HepG2 (cell line): ENCODE results near the gene TEKT5. TPM values are rescaled to one million over a fixed set of nuclear protein-coding genes. Genes with fewer than 3 reads are reported as not detected.

Source experiments
- EZH2 ChIP-seq: conservative IDR thresholded peaks from 2 replicates; pipeline ENCODE4 v1.6.1; 2012; ENCODE audit warnings: mild to moderate bottlenecking, low read depth, low read length, moderate library complexity
- HDAC1 ChIP-seq: sonication (generic); formaldehyde crosslinking; IDR thresholded peaks from 2 replicates; pipeline ENCODE4 v1.5.1; 2020; ENCODE audit warnings: mild to moderate bottlenecking, missing genetic modification reagents
- MYC ChIP-seq: sonication (generic); formaldehyde crosslinking; IDR thresholded peaks from 2 replicates; pipeline ENCODE4 v1.9.0; 2021; ENCODE audit warnings: missing genetic modification reagents, borderline replicate concordance
- NCOA5 ChIP-seq: sonication (generic); formaldehyde crosslinking; IDR thresholded peaks from 2 replicates; pipeline ENCODE4 v1.4.0; 2020; ENCODE audit warnings: missing genetic modification reagents
- NFATC3 ChIP-seq: sonication (generic); formaldehyde crosslinking; IDR thresholded peaks from 2 replicates; pipeline ENCODE4 v1.5.1; 2020; ENCODE audit warnings: mild to moderate bottlenecking, missing genetic modification reagents
- SRF ChIP-seq: IDR thresholded peaks from 2 replicates; pipeline ENCODE4 v1.6.1; 2011; ENCODE audit warnings: mild to moderate bottlenecking, low read depth, low read length, moderate library complexity
- TOE1 ChIP-seq: sonication (generic); formaldehyde crosslinking; IDR thresholded peaks from 2 replicates; pipeline ENCODE4 v1.4.0; 2020; ENCODE audit warnings: mild to moderate bottlenecking, missing genetic modification reagents
- ZNF720 ChIP-seq: sonication (generic); formaldehyde crosslinking; IDR thresholded peaks from 2 replicates; pipeline ENCODE4 v1.4.0; 2020; ENCODE audit warnings: missing genetic modification reagents
- ZNF768 ChIP-seq: sonication (generic); formaldehyde crosslinking; IDR thresholded peaks from 2 replicates; pipeline ENCODE4 v1.4.0; 2020; ENCODE audit warnings: missing genetic modification reagents
- ZNF816 ChIP-seq: sonication (generic); formaldehyde crosslinking; IDR thresholded peaks from 2 replicates; pipeline ENCODE4 v1.8.0; 2022; ENCODE audit warnings: missing genetic modification reagents, mild to moderate bottlenecking, borderline replicate concordance
- ZNF850 ChIP-seq: sonication (generic); formaldehyde crosslinking; conservative IDR thresholded peaks from 2 replicates; pipeline ENCODE4 v1.9.0; 2021; ENCODE audit warnings: mild to moderate bottlenecking, missing genetic modification reagents
- polyA plus RNA-seq, 8 experiments: library from polyadenylated mRNA; depleted of rRNA in 3 of 8; stranded (reverse) in 7 of 8; unstranded in 1 of 8; fragments of >200 nt; fragmentation: Illumina TruSeq in 4 of 8; extraction: Trizol in 4 of 8; gene quantifications; 2 replicates each; pipeline versions ENCODE4 v1.2.1 to v1.2.3, GENCODE V29; 2011 to 2016; ENCODE audit warnings: low read depth in 4 of 8, missing spikeins in 1 of 8, mixed read lengths in 1 of 8; ENCODE audit not compliant: insufficient read depth in 1 of 8
- total RNA-seq, 5 experiments: library from RNA; depleted of rRNA; stranded (reverse); fragments of >200 nt; fragmentation: Illumina TruSeq; extraction: Trizol; gene quantifications; 2 replicates each; pipeline ENCODE4 v1.2.3, GENCODE V29; 2016; ENCODE audit warnings: low read depth in 1 of 5
- TF ChIP-seq, protein P1 (sequence below): sonication (generic); formaldehyde crosslinking; IDR thresholded peaks from 2 replicates; pipeline ENCODE4 v1.4.0; 2020; ENCODE audit warnings: missing genetic modification reagents
- TF ChIP-seq, protein P2 (sequence below): sonication (generic); formaldehyde crosslinking; IDR thresholded peaks from 2 replicates; pipeline ENCODE4 v1.8.1; 2023; ENCODE audit warnings: mild to moderate bottlenecking, missing genetic modification reagents
- TF ChIP-seq, protein P3 (sequence below): sonication (generic); formaldehyde crosslinking; IDR thresholded peaks from 2 replicates; pipeline ENCODE4 v1.5.0; 2020; ENCODE audit warnings: mild to moderate bottlenecking, missing genetic modification reagents, moderate library complexity
- TF ChIP-seq, protein P4 (sequence below): sonication (generic); formaldehyde crosslinking; conservative IDR thresholded peaks from 2 replicates; pipeline ENCODE4 v1.4.0; 2020; ENCODE audit warnings: missing genetic modification reagents

Gene TEKT5
- total and polyA plus RNA-seq, 2 of the 13 experiments (the other 11 are each of a cell fraction or from before 2014, with no cell fraction given): 0.16 TPM; not detected in 1

DNA sequence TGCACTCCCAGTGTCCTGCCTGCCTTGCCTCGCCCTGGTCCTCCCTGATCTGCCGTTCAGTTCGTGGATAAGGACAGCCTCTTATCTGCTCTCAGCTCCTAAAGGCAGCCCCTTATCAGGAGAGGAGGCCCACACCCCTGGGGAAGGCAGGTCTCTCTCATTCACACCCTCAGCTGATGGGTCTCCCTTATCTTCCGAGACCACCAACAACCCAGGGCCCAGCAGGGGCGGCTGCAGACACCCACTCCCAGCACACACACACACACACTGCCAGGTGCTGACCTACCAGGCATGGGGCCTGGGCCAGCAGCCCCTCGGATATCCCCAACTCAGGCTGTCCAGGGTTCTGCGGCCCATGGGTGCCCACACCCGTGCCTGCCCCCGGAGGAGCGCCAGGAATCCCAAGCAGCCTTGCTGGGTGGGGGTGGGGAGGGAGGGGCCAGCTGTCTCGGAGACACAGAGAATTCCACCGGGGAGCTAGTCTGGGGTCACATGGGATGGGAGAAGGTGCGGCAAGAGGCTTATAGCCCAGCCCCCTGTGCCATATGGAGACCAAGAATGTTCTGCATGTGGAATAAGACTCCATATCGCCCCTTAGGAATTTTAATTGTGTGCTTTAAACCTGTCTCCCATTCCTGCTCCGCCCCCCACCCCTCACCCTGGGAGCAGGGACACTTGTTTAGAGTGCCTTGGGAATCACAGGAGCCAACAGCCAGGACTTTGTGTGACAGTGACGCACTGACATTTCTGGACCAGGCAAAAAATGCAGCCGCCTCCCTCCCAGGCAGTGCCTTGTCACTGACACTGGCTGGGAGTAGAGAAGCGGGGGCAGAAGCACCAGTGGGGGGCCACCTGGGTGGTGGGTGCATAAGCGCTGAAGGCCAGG lies 72.5 kb downstream of the TEKT5 start (continued):
- TF ChIP-seq, protein P1, sequence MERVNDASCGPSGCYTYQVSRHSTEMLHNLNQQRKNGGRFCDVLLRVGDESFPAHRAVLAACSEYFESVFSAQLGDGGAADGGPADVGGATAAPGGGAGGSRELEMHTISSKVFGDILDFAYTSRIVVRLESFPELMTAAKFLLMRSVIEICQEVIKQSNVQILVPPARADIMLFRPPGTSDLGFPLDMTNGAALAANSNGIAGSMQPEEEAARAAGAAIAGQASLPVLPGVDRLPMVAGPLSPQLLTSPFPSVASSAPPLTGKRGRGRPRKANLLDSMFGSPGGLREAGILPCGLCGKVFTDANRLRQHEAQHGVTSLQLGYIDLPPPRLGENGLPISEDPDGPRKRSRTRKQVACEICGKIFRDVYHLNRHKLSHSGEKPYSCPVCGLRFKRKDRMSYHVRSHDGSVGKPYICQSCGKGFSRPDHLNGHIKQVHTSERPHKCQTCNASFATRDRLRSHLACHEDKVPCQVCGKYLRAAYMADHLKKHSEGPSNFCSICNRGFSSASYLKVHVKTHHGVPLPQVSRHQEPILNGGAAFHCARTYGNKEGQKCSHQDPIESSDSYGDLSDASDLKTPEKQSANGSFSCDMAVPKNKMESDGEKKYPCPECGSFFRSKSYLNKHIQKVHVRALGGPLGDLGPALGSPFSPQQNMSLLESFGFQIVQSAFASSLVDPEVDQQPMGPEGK: 0 out of 2 replicates have a peak, but pooled peaks have one; percentile 34
- TF ChIP-seq SRF: no peak
- no peak for TF ChIP-seq EZH2
- TF ChIP-seq NCOA5 (CRISPR knock-in tag): no peak
- TF ChIP-seq ZNF850 (CRISPR knock-in tag): no peak
- no peak for TF ChIP-seq NFATC3 (CRISPR knock-in tag)
- TF ChIP-seq, protein P2, sequence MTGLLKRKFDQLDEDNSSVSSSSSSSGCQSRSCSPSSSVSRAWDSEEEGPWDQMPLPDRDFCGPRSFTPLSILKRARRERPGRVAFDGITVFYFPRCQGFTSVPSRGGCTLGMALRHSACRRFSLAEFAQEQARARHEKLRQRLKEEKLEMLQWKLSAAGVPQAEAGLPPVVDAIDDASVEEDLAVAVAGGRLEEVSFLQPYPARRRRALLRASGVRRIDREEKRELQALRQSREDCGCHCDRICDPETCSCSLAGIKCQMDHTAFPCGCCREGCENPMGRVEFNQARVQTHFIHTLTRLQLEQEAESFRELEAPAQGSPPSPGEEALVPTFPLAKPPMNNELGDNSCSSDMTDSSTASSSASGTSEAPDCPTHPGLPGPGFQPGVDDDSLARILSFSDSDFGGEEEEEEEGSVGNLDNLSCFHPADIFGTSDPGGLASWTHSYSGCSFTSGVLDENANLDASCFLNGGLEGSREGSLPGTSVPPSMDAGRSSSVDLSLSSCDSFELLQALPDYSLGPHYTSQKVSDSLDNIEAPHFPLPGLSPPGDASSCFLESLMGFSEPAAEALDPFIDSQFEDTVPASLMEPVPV (CRISPR knock-in tag): no peak
- TF ChIP-seq TOE1 (CRISPR knock-in tag): no peak
- TF ChIP-seq, protein P3, sequence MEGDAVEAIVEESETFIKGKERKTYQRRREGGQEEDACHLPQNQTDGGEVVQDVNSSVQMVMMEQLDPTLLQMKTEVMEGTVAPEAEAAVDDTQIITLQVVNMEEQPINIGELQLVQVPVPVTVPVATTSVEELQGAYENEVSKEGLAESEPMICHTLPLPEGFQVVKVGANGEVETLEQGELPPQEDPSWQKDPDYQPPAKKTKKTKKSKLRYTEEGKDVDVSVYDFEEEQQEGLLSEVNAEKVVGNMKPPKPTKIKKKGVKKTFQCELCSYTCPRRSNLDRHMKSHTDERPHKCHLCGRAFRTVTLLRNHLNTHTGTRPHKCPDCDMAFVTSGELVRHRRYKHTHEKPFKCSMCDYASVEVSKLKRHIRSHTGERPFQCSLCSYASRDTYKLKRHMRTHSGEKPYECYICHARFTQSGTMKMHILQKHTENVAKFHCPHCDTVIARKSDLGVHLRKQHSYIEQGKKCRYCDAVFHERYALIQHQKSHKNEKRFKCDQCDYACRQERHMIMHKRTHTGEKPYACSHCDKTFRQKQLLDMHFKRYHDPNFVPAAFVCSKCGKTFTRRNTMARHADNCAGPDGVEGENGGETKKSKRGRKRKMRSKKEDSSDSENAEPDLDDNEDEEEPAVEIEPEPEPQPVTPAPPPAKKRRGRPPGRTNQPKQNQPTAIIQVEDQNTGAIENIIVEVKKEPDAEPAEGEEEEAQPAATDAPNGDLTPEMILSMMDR: no peak
- TF ChIP-seq ZNF816 (CRISPR knock-in tag): 0 out of 2 replicates have a peak, but pooled peaks have one; percentile 24
- peak; percentile 31; the same call in 1 of the 2 replicates for TF ChIP-seq HDAC1
- TF ChIP-seq ZNF720 (CRISPR knock-in tag): no peak
- TF ChIP-seq, protein P4, sequence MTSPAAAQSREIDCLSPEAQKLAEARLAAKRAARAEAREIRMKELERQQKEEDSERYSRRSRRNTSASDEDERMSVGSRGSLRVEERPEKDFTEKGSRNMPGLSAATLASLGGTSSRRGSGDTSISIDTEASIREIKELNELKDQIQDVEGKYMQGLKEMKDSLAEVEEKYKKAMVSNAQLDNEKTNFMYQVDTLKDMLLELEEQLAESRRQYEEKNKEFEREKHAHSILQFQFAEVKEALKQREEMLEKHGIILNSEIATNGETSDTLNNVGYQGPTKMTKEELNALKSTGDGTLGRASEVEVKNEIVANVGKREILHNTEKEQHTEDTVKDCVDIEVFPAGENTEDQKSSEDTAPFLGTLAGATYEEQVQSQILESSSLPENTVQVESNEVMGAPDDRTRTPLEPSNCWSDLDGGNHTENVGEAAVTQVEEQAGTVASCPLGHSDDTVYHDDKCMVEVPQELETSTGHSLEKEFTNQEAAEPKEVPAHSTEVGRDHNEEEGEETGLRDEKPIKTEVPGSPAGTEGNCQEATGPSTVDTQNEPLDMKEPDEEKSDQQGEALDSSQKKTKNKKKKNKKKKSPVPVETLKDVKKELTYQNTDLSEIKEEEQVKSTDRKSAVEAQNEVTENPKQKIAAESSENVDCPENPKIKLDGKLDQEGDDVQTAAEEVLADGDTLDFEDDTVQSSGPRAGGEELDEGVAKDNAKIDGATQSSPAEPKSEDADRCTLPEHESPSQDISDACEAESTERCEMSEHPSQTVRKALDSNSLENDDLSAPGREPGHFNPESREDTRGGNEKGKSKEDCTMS: no peak
- 0 out of 2 replicates have a peak, but pooled peaks have one; percentile 7 for TF ChIP-seq MYC (CRISPR knock-in tag)
- 0 out of 2 replicates have a peak, but pooled peaks have one; percentile 7 for TF ChIP-seq ZNF768 (CRISPR knock-in tag)
